NB4 (cell line): ENCODE data around the gene TMEM41B.
"Not testable (repeated sequence)": the region's sequence is repeated elsewhere in the genome, so short reads cannot be mapped to it uniquely, and the experiment has no call there.

ENCODE experiments used
- DNase-seq: peaks from one replicate; pipeline ENCODE4 v3.0.0; 2010; ENCODE audit warnings: low read depth
- H3K4me3 ChIP-seq: one replicate; pipeline ENCODE4 v1.5.1; 2011; ENCODE audit warnings: mild to moderate bottlenecking, low read depth, low read length, moderate library complexity
- MYC ChIP-seq: IDR thresholded peaks from 2 replicates; pipeline ENCODE4 v1.6.1; 2011; ENCODE audit warnings: low read depth, low read length
- POLR2A ChIP-seq: IDR thresholded peaks from 2 replicates; pipeline ENCODE4 v1.6.1; 2011; ENCODE audit warnings: mild to moderate bottlenecking; ENCODE audit not compliant: insufficient read length; ENCODE audit errors: extremely low read depth
- TF ChIP-seq, protein P1 (sequence below): IDR thresholded peaks from one replicate; pipeline ENCODE4 v1.5.1; 2012; ENCODE audit warnings: low read depth, low read length
- TF ChIP-seq, protein P2 (sequence below): IDR thresholded peaks from 2 replicates; pipeline ENCODE4 v1.6.1; 2011; ENCODE audit warnings: low read depth, low read length

The TMEM41B gene

DNA sequence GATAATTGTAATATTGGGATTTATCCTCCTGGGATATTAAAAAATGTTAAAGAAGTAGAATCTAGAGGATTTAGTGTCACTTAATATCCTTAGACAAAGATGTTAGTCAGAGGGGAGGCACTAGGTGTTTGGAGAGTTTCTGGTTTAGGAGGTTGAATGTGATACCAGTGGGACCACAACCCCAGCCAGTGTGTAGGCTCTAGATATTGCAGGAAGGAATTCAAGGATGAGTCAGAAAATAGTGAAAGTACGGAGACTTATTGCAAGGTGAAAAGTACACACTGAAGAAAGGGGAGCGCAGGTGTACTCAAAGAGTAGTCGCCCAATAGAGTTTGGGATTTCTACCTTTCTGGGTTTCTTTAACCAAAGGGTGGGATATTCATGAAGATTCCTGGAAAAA, 5.7 kb upstream of the TMEM41B start:
- peak; percentile 19 for DNase-seq
- H3K4me3 ChIP-seq = no peak overlapping the region
- no peak for TF ChIP-seq POLR2A
- TF ChIP-seq MYC = no peak

DNA sequence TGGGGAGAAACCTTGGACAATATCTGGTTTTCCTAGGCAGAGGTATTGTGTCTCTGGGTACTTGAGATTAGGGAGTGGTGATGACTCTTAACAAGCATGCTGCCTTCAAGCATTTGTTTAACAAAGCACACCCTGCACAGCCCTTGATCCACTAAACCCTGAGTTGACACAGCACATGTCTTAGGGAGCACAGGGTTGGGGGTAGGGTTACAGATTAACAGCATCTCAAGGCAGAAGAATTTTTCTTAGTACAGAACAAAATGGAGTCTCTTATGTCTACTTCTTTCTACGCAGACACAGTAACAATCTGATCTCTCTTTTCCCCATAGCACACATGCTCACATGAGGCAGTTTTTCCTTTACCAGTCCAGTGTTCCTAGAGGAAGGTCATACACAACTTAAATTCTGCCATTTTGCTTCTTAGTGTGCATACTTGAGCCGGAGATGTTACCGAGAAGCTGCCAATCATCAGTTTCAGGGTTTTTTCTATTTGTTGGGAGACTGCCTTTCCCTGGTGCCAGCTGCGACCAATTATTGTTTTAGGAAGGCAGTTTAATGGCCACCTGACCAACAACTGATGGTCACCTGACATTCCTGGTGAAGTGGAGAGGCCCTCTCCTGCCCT, 5.1 kb upstream of the TMEM41B start:
- not testable (repeated sequence) for H3K4me3 ChIP-seq
- peak; percentile 36 for DNase-seq

DNA sequence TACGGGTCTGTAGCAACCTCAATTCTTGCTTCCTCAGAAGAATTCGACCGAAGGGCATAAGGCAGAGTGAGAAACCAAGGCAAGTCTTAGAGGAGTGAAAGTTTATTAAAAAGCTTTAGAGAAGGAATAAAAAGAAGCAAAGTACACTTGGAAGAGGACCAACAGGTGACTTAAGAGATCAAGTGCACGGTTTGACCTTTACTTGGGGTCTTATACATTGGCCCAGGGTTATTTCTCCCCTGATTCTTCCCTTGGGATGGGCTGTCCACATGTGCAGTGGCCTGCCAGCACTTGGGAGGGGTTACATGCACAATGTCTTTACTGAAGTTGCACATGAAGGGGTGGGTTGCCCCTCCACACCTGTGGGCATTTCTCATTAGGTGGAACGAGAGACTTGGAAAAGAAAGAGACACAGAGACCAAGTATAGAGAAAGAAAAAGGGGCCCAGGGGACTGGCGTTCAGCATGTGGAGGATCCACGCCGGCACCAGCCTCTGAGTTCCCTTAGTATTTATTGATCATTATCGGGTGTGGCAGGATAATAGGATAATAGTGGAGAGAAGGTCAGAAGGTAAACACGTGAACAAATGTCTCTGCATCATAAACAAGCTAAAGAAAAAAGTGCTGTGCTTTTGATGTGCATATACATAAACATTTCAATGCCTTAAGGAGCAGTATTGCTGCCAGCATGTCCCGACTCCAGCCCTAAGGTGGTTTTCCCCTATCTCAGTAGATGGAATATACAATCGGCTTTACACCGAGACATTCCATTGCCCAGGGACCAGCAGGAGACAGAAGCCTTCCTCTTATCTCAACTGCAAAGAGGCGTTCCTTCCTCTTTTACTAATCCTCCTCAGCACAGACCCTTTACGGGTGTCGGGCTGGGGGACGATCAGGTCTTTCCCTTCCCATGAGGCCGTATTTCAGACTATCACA, 4.3 kb upstream of the TMEM41B start:
- H3K4me3 ChIP-seq = not testable (repeated sequence)

DNA sequence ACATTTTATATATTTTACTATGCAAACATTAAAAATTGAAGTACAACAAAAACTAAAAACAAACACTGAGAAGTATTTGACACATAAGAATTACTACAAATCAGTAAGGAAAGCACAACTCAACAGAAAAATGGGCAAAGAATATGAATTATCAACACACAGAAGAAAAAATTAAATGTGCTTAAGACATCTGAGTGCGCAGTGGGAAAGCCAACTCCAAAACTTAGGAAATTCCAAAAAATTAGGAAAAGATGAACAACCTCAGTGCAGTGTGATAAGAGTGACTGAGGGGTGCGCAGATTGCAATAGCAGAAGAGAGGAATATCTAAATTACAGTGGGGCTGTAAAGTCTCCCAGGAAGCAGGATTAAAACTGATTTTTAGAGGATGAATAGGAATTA, 1.9 kb upstream of the TMEM41B start:
- TF ChIP-seq, protein P1, sequence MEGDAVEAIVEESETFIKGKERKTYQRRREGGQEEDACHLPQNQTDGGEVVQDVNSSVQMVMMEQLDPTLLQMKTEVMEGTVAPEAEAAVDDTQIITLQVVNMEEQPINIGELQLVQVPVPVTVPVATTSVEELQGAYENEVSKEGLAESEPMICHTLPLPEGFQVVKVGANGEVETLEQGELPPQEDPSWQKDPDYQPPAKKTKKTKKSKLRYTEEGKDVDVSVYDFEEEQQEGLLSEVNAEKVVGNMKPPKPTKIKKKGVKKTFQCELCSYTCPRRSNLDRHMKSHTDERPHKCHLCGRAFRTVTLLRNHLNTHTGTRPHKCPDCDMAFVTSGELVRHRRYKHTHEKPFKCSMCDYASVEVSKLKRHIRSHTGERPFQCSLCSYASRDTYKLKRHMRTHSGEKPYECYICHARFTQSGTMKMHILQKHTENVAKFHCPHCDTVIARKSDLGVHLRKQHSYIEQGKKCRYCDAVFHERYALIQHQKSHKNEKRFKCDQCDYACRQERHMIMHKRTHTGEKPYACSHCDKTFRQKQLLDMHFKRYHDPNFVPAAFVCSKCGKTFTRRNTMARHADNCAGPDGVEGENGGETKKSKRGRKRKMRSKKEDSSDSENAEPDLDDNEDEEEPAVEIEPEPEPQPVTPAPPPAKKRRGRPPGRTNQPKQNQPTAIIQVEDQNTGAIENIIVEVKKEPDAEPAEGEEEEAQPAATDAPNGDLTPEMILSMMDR = no peak
- TF ChIP-seq, protein P2, sequence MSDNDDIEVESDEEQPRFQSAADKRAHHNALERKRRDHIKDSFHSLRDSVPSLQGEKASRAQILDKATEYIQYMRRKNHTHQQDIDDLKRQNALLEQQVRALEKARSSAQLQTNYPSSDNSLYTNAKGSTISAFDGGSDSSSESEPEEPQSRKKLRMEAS = no peak
- no peak for TF ChIP-seq MYC
- no peak for TF ChIP-seq POLR2A
- no peak for DNase-seq
- H3K4me3 ChIP-seq = no peak overlapping the region

More for the DNA sequence above, 4.3 kb upstream of the TMEM41B start:
- not testable (repeated sequence) for DNase-seq

DNA sequence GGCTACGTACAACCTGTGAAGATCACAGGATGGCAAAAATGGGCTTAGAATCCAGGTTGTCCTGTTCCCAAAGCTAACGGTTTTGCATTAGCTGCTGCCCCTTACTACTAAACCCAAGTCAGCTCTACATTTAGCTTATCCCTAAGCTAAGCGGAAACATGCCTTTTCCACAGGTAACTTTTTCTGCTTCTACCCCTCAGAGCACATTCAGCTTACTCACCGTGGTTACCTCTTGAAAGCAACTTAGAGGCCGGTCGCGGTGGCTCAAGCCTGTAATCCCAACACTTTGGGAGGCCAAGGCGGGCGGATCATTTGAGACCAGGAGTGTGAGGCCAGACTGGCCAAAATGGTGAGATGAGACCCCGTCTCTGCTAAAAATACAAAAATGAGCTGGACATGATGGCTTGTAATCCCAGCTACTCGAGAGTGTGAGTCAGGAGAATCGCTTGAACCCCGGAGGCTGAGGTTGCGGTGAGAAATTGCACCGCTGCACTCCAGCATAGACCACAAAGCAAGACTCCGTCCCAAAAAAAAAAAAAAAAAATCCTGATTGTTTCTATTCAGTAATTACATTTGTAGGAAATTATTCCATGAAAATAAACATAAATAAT, 790 bp upstream of the TMEM41B start:
- DNase-seq = peak; percentile 63
- no peak for TF ChIP-seq POLR2A
- peak overlapping the region; percentile 75 for H3K4me3 ChIP-seq

DNA sequence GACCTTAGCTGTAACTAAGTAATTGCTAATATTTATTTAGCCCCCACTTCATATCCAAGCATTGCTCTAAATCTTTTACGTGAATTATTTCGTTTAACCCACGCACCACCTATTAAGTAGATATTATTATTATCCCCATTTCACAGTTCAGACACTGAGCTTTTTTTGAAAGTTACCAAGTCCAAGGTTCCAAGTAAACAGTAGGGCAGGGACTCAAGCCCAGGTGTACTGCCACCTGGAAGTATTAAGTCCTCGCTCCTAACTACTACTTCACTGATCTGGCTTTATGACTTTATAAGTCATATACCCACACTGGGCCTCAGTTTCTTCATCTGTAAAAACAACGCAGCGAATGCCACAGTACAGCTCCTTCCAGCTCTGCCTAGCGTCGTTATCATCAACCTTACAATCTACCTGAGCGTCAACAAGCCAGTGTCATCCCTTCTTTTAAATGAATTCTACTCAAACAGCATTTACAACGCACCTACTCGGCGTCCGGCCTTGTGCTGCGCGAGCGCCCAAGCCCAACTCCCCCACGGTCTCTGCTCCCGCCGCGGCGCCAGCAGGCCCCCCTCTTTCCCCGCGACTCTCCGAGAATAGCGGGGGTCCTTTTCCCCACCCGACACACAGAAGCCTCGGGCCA, 624 bp downstream of the TMEM41B start:
- TF ChIP-seq, protein P1 = no peak
- TF ChIP-seq POLR2A (no peak), MYC (no peak)
- TF ChIP-seq, protein P2 = no peak
- peak overlapping the region; percentile 96 for H3K4me3 ChIP-seq
- DNase-seq = peak; percentile 47

DNA sequence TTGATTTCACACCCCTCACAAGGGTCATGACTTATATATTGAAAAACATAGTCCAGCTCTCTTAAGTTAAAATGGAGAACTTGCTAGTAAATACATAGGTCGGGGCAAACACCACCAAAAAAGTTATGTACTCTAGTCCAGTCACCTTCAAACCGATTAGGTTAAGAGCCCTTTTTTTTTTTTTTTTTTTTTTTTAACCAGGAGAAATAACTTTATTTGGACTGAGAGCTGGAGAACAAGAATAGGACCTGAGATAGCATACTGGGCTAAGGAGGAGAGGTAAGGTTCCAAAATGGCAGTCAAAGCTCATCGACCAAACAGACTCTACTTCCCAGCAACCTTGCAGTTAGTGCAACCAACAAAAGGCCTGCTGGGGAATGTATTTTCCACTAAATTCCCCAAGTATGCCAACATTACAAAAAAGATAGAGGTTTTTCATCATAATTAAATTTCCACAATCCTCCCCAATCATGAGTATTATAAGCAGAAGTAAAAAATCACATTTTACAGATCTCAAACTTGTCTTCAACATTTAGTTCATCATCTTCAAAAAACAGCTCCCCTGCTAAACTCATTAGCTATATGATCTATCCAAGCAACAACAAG, 3.8 kb downstream of the TMEM41B start:
- DNase-seq = no peak
- TF ChIP-seq, protein P2 = no peak
- TF ChIP-seq MYC = no peak
- H3K4me3 ChIP-seq = no peak overlapping the region

DNA sequence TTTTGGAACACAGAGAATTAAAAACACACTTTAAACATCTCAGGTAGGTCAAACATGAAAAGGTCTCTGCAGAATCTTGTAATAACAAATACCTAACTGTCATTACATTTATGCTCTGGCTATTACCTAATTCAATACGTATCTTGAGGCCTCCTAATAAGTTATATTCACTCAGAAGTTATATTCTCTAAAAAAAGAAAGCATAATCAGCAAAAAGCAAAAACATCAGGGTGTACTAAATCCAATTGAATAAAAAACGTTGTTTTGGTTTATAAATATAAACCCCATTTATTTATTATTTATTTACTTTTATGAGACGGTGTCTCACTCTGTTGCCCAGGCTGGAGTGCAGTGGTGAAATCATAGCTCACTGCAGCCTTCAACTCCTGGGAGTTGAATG, 10.2 kb downstream of the TMEM41B start:
- DNase-seq = no peak
- TF ChIP-seq MYC (no peak), POLR2A (no peak)
- TF ChIP-seq, protein P2 = no peak
- TF ChIP-seq, protein P1 = no peak
- H3K4me3 ChIP-seq = no peak overlapping the region
